Measurements from ENCODE around the gene ITPR1.

DNA sequence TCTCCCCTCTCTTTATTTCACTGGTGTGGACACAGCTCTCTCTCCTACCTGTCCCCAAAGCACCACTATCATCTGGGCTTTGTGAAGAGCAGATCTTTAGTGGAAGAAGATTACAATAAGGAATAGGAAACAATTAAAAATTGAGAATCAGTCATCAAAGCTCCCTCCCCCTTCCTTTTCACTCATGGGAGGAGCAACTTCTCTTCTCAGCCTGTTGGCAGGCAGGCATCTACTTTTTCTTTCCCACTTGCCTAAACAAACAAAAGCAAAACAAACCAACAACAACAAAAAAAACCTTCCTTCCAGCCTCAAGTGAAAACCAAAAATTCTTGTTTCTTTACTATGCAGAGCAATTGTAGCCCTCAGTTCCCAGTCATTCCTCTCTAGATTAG lies 360.6 kb downstream of the ITPR1 start:
- no peak for TF ChIP-seq EZH2 (IDR thresholded peaks at IDR 0.05; ENCODE audit: low read depth)
- TF ChIP-seq, protein P1, sequence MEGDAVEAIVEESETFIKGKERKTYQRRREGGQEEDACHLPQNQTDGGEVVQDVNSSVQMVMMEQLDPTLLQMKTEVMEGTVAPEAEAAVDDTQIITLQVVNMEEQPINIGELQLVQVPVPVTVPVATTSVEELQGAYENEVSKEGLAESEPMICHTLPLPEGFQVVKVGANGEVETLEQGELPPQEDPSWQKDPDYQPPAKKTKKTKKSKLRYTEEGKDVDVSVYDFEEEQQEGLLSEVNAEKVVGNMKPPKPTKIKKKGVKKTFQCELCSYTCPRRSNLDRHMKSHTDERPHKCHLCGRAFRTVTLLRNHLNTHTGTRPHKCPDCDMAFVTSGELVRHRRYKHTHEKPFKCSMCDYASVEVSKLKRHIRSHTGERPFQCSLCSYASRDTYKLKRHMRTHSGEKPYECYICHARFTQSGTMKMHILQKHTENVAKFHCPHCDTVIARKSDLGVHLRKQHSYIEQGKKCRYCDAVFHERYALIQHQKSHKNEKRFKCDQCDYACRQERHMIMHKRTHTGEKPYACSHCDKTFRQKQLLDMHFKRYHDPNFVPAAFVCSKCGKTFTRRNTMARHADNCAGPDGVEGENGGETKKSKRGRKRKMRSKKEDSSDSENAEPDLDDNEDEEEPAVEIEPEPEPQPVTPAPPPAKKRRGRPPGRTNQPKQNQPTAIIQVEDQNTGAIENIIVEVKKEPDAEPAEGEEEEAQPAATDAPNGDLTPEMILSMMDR (conservative IDR thresholded peaks at IDR 0.05): no peak

All from PC-9 (cell line).